ENCODE data around the gene SLC43A3. TPM values are rescaled to one million over a fixed set of nuclear protein-coding genes. Genes with fewer than 3 reads are reported as not detected.

The SLC43A3 gene
- total RNA-seq, 1 donor from 2014 or later: 53.5 TPM

GRCh38 chr11:57376095-57377090 is 50.5 kb downstream of the SLC43A3 start:
- H3K4me1 ChIP-seq: no peaks in the 10 kb centered on the region
- H3K36me3 ChIP-seq: no peaks in the 10 kb centered on the region
- H3K9me3 ChIP-seq: no peaks in the 10 kb centered on the region
- DNase-seq (ENCODE audit: extremely low spot score in 2 of 2): no peak
- intact Hi-C loops (cut with DNase I): no loop called here
- no peaks in the 10 kb centered on the region for H3K27me3 ChIP-seq
- TF ChIP-seq POLR2AphosphoS5 (IDR thresholded peaks at IDR 0.05; ENCODE audit: insufficient read depth in 1 of 2, low read depth in 1 of 2): no peak
- TF ChIP-seq CTCF (IDR thresholded peaks at IDR 0.05): no peak
- no peak for TF ChIP-seq POLR2A (IDR thresholded peaks at IDR 0.05)
- no peak overlapping the region for H3K4me3 ChIP-seq
- H3K27ac ChIP-seq: no peak overlapping the region

- no peaks in the 10 kb centered on the region for H3K4me1 ChIP-seq
- no peak overlapping the region for H3K27ac ChIP-seq
- TF ChIP-seq POLR2A (IDR thresholded peaks at IDR 0.05): no peak
- no peak for TF ChIP-seq POLR2AphosphoS5 (IDR thresholded peaks at IDR 0.05; ENCODE audit: insufficient read depth in 1 of 2, low read depth in 1 of 2)
- no peak for TF ChIP-seq CTCF (IDR thresholded peaks at IDR 0.05)
- no peak overlapping the region for H3K4me3 ChIP-seq
- H3K27me3 ChIP-seq: no peaks in the 10 kb centered on the region
- intact Hi-C loops (cut with DNase I): no loop called here
- H3K36me3 ChIP-seq: no peaks in the 10 kb centered on the region
- no peak for DNase-seq (ENCODE audit: extremely low spot score in 2 of 2)
- H3K9me3 ChIP-seq: no peaks in the 10 kb centered on the region
Observed at GRCh38 chr11:57375490-57375889, 51.4 kb downstream of the SLC43A3 start.

- TF ChIP-seq CTCF (IDR thresholded peaks at IDR 0.05) (no peak), POLR2A (IDR thresholded peaks at IDR 0.05) (no peak), POLR2AphosphoS5 (IDR thresholded peaks at IDR 0.05; ENCODE audit: insufficient read depth in 1 of 2, low read depth in 1 of 2) (no peak)
- Histone ChIP-seq H3K4me3 (no peak overlapping the region), H3K4me1 (no peaks in the 10 kb centered on the region), H3K9me3 (no peaks in the 10 kb centered on the region), H3K36me3 (no peaks in the 10 kb centered on the region), H3K27me3 (no peaks in the 10 kb centered on the region), H3K27ac (no peak overlapping the region)
- DNase-seq (ENCODE audit: extremely low spot score in 2 of 2): no peak
- intact Hi-C loops (cut with DNase I): no loop called here
Observed at GRCh38 chr11:57374966-57375365, 52.0 kb downstream of the SLC43A3 start.

- Histone ChIP-seq H3K36me3 (no peaks in the 10 kb centered on the region), H3K27me3 (no peaks in the 10 kb centered on the region), H3K4me1 (no peaks in the 10 kb centered on the region), H3K9me3 (no peaks in the 10 kb centered on the region), H3K27ac (no peak overlapping the region), H3K4me3 (no peak overlapping the region)
- intact Hi-C loops (cut with DNase I): no loop called here
- TF ChIP-seq CTCF (IDR thresholded peaks at IDR 0.05): no peak
- no peak for TF ChIP-seq POLR2AphosphoS5 (IDR thresholded peaks at IDR 0.05; ENCODE audit: insufficient read depth in 1 of 2, low read depth in 1 of 2)
- no peak for TF ChIP-seq POLR2A (IDR thresholded peaks at IDR 0.05)
- DNase-seq (ENCODE audit: extremely low spot score in 2 of 2): no peak
Observed at GRCh38 chr11:57373146-57373545, 53.8 kb downstream of the SLC43A3 start.

- no peaks in the 10 kb centered on the region for H3K9me3 ChIP-seq
- no peak for TF ChIP-seq POLR2A (IDR thresholded peaks at IDR 0.05)
- no peak for TF ChIP-seq CTCF (IDR thresholded peaks at IDR 0.05)
- TF ChIP-seq POLR2AphosphoS5 (IDR thresholded peaks at IDR 0.05; ENCODE audit: insufficient read depth in 1 of 2, low read depth in 1 of 2): no peak
- no peak for DNase-seq (ENCODE audit: extremely low spot score in 2 of 2)
- no peak overlapping the region for H3K27ac ChIP-seq
- H3K36me3 ChIP-seq: no peaks in the 10 kb centered on the region
- H3K4me3 ChIP-seq: no peak overlapping the region
- H3K27me3 ChIP-seq: no peaks in the 10 kb centered on the region
- H3K4me1 ChIP-seq: no peaks in the 10 kb centered on the region
- intact Hi-C loops (cut with DNase I): no loop called here
Observed at GRCh38 chr11:57370941-57371340, 56.0 kb downstream of the SLC43A3 start.

Data from vagina (tissue), 2 donors.